Measurements from ENCODE around the gene ADM2. TPM values are rescaled to one million over a fixed set of nuclear protein-coding genes. Genes with fewer than 3 reads are reported as not detected.

Gene ADM2
- total RNA-seq, 1 donor from 2014 or later = not detected

DNA sequence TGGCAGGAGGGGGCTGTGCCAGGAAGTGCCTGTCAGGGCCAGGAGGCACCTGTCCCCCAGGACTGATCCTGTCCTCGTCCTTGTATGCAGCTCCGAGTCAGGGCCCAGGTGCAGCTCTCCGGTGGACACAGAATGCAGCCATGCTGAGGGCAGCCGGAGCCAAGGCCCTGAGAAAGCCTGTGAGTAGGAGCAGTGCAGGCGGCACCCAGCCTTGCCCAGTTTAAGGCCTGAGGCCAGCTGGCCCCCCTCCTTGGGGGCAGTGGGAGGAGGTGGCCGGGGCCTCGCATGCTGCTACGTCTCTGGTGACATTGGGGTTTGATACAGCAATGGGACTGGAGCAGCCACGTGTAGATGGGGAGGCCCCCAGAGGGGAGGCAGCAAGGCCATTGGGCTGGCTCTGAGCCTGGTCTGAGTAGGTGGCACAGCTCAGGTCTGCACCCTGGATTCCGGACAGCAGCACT is 41.4 kb upstream of the ADM2 start:
- peaks cover 8% of the 10 kb centered on the region for H3K4me1 ChIP-seq
- TF ChIP-seq POLR2A (IDR thresholded peaks at IDR 0.05) (no peak), POLR2AphosphoS5 (IDR thresholded peaks at IDR 0.05; ENCODE audit: insufficient read depth in 1 of 2, low read depth in 1 of 2) (no peak)
- TF ChIP-seq, protein P1, sequence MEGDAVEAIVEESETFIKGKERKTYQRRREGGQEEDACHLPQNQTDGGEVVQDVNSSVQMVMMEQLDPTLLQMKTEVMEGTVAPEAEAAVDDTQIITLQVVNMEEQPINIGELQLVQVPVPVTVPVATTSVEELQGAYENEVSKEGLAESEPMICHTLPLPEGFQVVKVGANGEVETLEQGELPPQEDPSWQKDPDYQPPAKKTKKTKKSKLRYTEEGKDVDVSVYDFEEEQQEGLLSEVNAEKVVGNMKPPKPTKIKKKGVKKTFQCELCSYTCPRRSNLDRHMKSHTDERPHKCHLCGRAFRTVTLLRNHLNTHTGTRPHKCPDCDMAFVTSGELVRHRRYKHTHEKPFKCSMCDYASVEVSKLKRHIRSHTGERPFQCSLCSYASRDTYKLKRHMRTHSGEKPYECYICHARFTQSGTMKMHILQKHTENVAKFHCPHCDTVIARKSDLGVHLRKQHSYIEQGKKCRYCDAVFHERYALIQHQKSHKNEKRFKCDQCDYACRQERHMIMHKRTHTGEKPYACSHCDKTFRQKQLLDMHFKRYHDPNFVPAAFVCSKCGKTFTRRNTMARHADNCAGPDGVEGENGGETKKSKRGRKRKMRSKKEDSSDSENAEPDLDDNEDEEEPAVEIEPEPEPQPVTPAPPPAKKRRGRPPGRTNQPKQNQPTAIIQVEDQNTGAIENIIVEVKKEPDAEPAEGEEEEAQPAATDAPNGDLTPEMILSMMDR (IDR thresholded peaks at IDR 0.05) = no peak
- peaks cover 0 to 63% of the 10 kb centered on the region in 2 donors for H3K36me3 ChIP-seq
- no peaks in the 10 kb centered on the region for H3K27me3 ChIP-seq
- intact Hi-C loops (cut with DNase I) = no loop called here
- DNase-seq (ENCODE audit: extremely low spot score in 2 of 2) = no peak
- H3K4me3 ChIP-seq = no peak overlapping the region
- no peak overlapping the region for H3K27ac ChIP-seq
- H3K9me3 ChIP-seq = no peaks in the 10 kb centered on the region

DNA sequence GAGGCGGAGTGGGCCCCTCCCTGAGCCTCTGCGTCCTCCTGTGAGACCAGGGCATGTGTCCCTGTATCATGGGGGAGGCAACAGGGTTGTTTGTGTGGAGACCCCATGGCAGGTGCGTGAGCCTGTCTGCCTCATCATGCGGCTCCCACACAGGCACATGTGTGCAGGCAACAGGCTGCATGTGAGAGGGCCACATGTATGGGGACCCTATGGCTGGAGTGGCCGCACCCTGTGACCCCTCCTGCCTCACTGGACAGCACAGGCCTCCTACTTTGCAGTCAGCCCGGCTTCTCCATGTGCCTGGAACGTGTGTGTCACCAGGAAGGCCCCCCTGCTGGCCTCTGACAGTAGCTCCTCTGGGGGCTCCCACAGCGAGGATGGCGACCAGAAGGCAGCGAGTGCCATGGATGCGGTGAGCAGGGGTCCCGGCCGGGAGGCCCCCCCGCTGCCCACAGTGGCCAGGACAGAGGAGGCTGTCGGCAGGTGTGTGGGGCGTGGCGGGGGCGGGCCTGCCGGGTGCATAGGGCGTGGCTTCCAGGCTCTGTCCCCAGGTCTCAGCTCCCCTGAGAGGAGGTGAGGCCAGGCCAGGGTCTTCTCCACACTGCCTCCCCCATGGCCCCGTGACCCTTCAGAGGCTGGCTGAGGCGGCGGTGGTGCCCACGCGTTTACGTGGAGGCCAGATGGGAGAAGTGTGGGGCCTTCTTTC is 40.6 kb upstream of the ADM2 start:
- H3K27me3 ChIP-seq = no peaks in the 10 kb centered on the region
- peaks cover 10% of the 10 kb centered on the region for H3K4me1 ChIP-seq
- H3K27ac ChIP-seq = no peak overlapping the region
- H3K4me3 ChIP-seq = no peak overlapping the region
- intact Hi-C loops (cut with DNase I) = no loop called here
- peaks cover 0 to 58% of the 10 kb centered on the region in 2 donors for H3K36me3 ChIP-seq
- H3K9me3 ChIP-seq = no peaks in the 10 kb centered on the region
- TF ChIP-seq POLR2AphosphoS5 (IDR thresholded peaks at IDR 0.05; ENCODE audit: insufficient read depth in 1 of 2, low read depth in 1 of 2) = no peak
- TF ChIP-seq POLR2A (IDR thresholded peaks at IDR 0.05) = no peak
- TF ChIP-seq, protein P1 (IDR thresholded peaks at IDR 0.05) = no peak
- no peak for DNase-seq (ENCODE audit: extremely low spot score in 2 of 2)

DNA sequence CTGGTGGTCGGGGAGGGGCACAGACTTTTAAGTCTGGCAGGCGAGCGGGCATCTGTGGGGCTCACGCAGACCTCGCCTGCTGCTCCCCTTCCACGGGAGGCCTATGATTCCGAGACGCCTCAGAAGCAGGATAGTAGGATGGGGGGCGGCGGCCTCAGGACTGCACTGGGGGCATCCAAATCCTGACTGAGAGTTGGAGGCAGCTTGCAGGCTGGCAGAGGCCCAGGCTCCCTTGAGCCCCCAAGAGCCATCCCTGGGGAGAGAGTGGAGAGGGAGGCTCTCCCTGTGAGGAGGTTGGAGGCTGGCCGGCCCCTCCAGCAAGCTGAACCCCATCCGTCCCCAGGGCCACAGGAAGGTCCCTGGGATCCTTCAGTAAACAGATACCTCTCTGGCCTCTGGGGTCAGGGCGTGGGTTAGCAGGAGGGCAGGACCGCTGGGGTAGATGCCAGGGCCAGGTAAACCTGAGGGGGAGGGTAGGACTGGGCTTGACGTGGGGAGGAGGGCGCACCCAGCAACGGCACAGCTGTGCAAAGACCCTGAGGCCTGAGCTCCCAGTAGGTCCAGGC is 39.8 kb upstream of the ADM2 start:
- intact Hi-C loops (cut with DNase I) = no loop called here
- Histone ChIP-seq H3K9me3 (no peaks in the 10 kb centered on the region), H3K27ac (no peak overlapping the region), H3K4me3 (no peak overlapping the region), H3K4me1 (peaks cover 10% of the 10 kb centered on the region), H3K27me3 (no peaks in the 10 kb centered on the region), H3K36me3 (peaks cover 0 to 59% of the 10 kb centered on the region in 2 donors)
- DNase-seq (ENCODE audit: extremely low spot score in 2 of 2) = no peak
- TF ChIP-seq POLR2AphosphoS5 (IDR thresholded peaks at IDR 0.05; ENCODE audit: insufficient read depth in 1 of 2, low read depth in 1 of 2) (no peak), POLR2A (IDR thresholded peaks at IDR 0.05) (no peak)
- TF ChIP-seq, protein P1 (IDR thresholded peaks at IDR 0.05) = no peak

DNA sequence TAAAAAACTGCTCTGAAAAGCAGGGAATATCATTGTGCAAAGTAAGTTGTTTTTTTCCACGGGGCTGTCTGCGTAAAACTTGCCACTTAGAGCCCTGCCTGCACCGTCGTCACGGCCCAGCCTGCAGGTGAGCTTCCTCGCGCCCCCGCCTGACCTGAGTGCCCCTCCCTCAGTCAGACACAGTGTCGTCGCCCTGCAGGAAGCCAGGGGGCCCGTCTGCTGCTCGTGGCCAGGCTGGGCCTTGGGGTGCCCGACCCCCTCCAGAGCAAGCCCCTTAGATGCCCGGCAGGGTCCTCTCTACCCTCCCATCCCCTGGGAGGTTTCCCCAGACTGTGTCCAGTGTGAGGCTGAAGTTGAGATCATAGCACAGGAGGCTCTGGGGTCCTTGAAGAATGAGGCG is 38.1 kb upstream of the ADM2 start:
- H3K4me1 ChIP-seq = peaks cover 10% of the 10 kb centered on the region
- no peak overlapping the region for H3K4me3 ChIP-seq
- H3K27me3 ChIP-seq = no peaks in the 10 kb centered on the region
- no peak for TF ChIP-seq POLR2A (IDR thresholded peaks at IDR 0.05)
- TF ChIP-seq, protein P1 (IDR thresholded peaks at IDR 0.05) = no peak
- TF ChIP-seq POLR2AphosphoS5 (IDR thresholded peaks at IDR 0.05; ENCODE audit: insufficient read depth in 1 of 2, low read depth in 1 of 2) = peak in 1 of 2 donors; percentile 30
- no peak for DNase-seq (ENCODE audit: extremely low spot score in 2 of 2)
- peaks cover 0 to 64% of the 10 kb centered on the region in 2 donors for H3K36me3 ChIP-seq
- no peak overlapping the region for H3K27ac ChIP-seq
- intact Hi-C loops (cut with DNase I) = no loop called here
- no peaks in the 10 kb centered on the region for H3K9me3 ChIP-seq

Measured in vagina (tissue), 2 donors.